H9 (cell line): ENCODE measurements around the gene THRB. TPM values are rescaled to one million over a fixed set of nuclear protein-coding genes. Genes with fewer than 3 reads are reported as not detected.

Source experiments
- DNase-seq: peaks from one replicate; pipeline ENCODE4 v3.0.0-alpha.2; 2017
- H2AFZ ChIP-seq: one replicate; pipeline ENCODE4 v1.6.1; 2013; ENCODE audit warnings: mild to moderate bottlenecking, low read length, control low read depth, moderate library complexity
- H2AK5ac ChIP-seq: 2 replicates; pipeline ENCODE4 v1.6.1; 2013; ENCODE audit warnings: low read length, control low read depth, mixed read lengths; ENCODE audit not compliant: insufficient read length
- H2BK120ac ChIP-seq: one replicate; pipeline ENCODE4 v1.6.1; 2013; ENCODE audit warnings: low read depth, mild to moderate bottlenecking, low read length, control low read depth, inconsistent platforms; ENCODE audit not compliant: poor library complexity, severe bottlenecking
- H2BK12ac ChIP-seq: 2 replicates; pipeline ENCODE4 v1.6.1; 2013; ENCODE audit warnings: low read length, control low read depth, mixed read lengths, low read depth; ENCODE audit not compliant: insufficient read length
- H2BK15ac ChIP-seq: 2 replicates; pipeline ENCODE4 v1.6.1; 2013; ENCODE audit warnings: low read depth, low read length, control low read depth
- H2BK20ac ChIP-seq: one replicate; pipeline ENCODE4 v1.6.1; 2013; ENCODE audit warnings: low read depth, mild to moderate bottlenecking, low read length, control low read depth, inconsistent platforms; ENCODE audit not compliant: poor library complexity, severe bottlenecking
- H2BK5ac ChIP-seq: 2 replicates; pipeline ENCODE4 v1.6.1; 2013; ENCODE audit warnings: low read length, control low read depth, mixed read lengths; ENCODE audit not compliant: insufficient read length
- H3K14ac ChIP-seq: 2 replicates; pipeline ENCODE4 v1.6.1; 2013; ENCODE audit warnings: low read length, control low read depth; ENCODE audit not compliant: insufficient read depth
- H3K18ac ChIP-seq: 2 replicates; pipeline ENCODE4 v1.6.1; 2013; ENCODE audit warnings: low read depth, mild to moderate bottlenecking, mixed read lengths, low read length, control low read depth; ENCODE audit not compliant: insufficient read length
- H3K23ac ChIP-seq: 2 replicates; pipeline ENCODE4 v1.6.1; 2013; ENCODE audit warnings: low read length, control low read depth, mixed read lengths, low read depth; ENCODE audit not compliant: insufficient read length
- H3K23me2 ChIP-seq: 2 replicates; pipeline ENCODE4 v1.6.1; 2013; ENCODE audit warnings: low read depth, mild to moderate bottlenecking, mixed read lengths, low read length, control low read depth; ENCODE audit not compliant: insufficient read length, poor library complexity, severe bottlenecking
- H3K27ac ChIP-seq: 2 replicates; pipeline ENCODE4 v1.5.1; 2013; ENCODE audit warnings: low read length, control low read depth, mixed read lengths, low read depth; ENCODE audit not compliant: insufficient read length
- H3K27me3 ChIP-seq: 2 replicates; pipeline ENCODE4 v1.6.1; 2013; ENCODE audit warnings: low read length, control low read depth, inconsistent platforms; ENCODE audit not compliant: insufficient read depth
- H3K4ac ChIP-seq: 2 replicates; pipeline ENCODE4 v1.6.1; 2013; ENCODE audit warnings: low read depth, mild to moderate bottlenecking, control low read depth, inconsistent platforms, low read length, moderate library complexity
- H3K4me1 ChIP-seq: 2 replicates; pipeline ENCODE4 v1.6.1; 2013; ENCODE audit warnings: low read length, control low read depth, inconsistent platforms; ENCODE audit not compliant: insufficient read depth
- H3K4me2 ChIP-seq: 2 replicates; pipeline ENCODE4 v1.6.1; 2013; ENCODE audit warnings: low read length, control low read depth, mixed read lengths; ENCODE audit not compliant: insufficient read length, insufficient read depth
- H3K56ac ChIP-seq: 2 replicates; pipeline ENCODE4 v1.6.1; 2013; ENCODE audit warnings: low read depth, mild to moderate bottlenecking, mixed read lengths, low read length, control low read depth; ENCODE audit not compliant: insufficient read length
- H3K79me1 ChIP-seq: 2 replicates; pipeline ENCODE4 v1.6.1; 2013; ENCODE audit warnings: low read depth, mild to moderate bottlenecking, moderate library complexity, low read length, control low read depth, inconsistent platforms; ENCODE audit not compliant: insufficient read depth, poor library complexity, severe bottlenecking
- H3K79me2 ChIP-seq: 2 replicates; pipeline ENCODE4 v1.6.1; 2013; ENCODE audit warnings: low read length, control low read depth, inconsistent platforms; ENCODE audit not compliant: insufficient read depth
- H3K9ac ChIP-seq: 2 replicates; pipeline ENCODE4 v1.6.1; 2013; ENCODE audit warnings: low read length, control low read depth, mixed read lengths; ENCODE audit not compliant: insufficient read length; ENCODE audit errors: extremely low read depth
- H3K9me3 ChIP-seq: one replicate; pipeline ENCODE4 v1.6.1; 2013; ENCODE audit warnings: low read depth, low read length, inconsistent platforms; ENCODE audit not compliant: control insufficient read depth
- H3T11ph ChIP-seq: one replicate; pipeline ENCODE4 v1.6.1; 2013; ENCODE audit warnings: mild to moderate bottlenecking, low read length, control low read depth, inconsistent platforms
- H4K20me1 ChIP-seq: one replicate; pipeline ENCODE4 v1.6.1; 2013; ENCODE audit not compliant: control insufficient read depth, insufficient read length, insufficient read depth
- H4K5ac ChIP-seq: 2 replicates; pipeline ENCODE4 v1.6.1; 2013; ENCODE audit warnings: low read depth, mild to moderate bottlenecking, mixed read lengths, low read length, control low read depth; ENCODE audit not compliant: insufficient read length
- H4K8ac ChIP-seq: replicated peaks from 2 replicates; pipeline ENCODE4 v1.6.1; 2013; ENCODE audit warnings: low read length, control low read depth, mixed read lengths, low read depth; ENCODE audit not compliant: insufficient read length
- H4K91ac ChIP-seq: 2 replicates; pipeline ENCODE4 v1.6.1; 2013; ENCODE audit warnings: low read depth, mild to moderate bottlenecking, moderate library complexity, mixed read lengths, low read length, control low read depth; ENCODE audit not compliant: insufficient read length
- H3K27ac Mint-ChIP-seq, 3 experiments: 2 replicates in 2 of 3; 3 replicates in 1 of 3; pipeline ENCODE4 v1.8.0; 2020 to 2021; ENCODE audit warnings: mixed read lengths in 3 of 3, mild to moderate bottlenecking in 1 of 3, moderate library complexity in 1 of 3
- H3K27me3 Mint-ChIP-seq: 2 replicates; pipeline ENCODE4 v1.8.0; 2021; ENCODE audit warnings: low read depth, mild to moderate bottlenecking, moderate library complexity, mixed read lengths
- H3K36me3 Mint-ChIP-seq, 3 experiments: 2 replicates in 2 of 3; 3 replicates in 1 of 3; pipeline ENCODE4 v1.8.0; 2020 to 2021; ENCODE audit warnings: low read depth in 3 of 3, mixed read lengths in 3 of 3; ENCODE audit not compliant: insufficient read depth in 1 of 3
- H3K4me1 Mint-ChIP-seq, 2 experiments: 2 replicates each; pipeline ENCODE4 v1.8.0; 2020; ENCODE audit warnings: mixed read lengths in 2 of 2
- H3K4me3 Mint-ChIP-seq, 2 experiments: 2 replicates in 1 of 2; 3 replicates in 1 of 2; pipeline ENCODE4 v1.8.0; 2020 to 2021; ENCODE audit warnings: mild to moderate bottlenecking in 2 of 2, mixed read lengths in 2 of 2, moderate library complexity in 1 of 2
- H3K9me3 Mint-ChIP-seq, 2 experiments: 2 replicates in 1 of 2; 3 replicates in 1 of 2; pipeline ENCODE4 v1.8.0; 2020; ENCODE audit warnings: mild to moderate bottlenecking in 2 of 2, mixed read lengths in 2 of 2, moderate library complexity in 1 of 2
- WGBS: extraction: QIAGEN DNeasy Blood & Tissue Kit; methylation state at CpG from one replicate; pipeline ENCODE4 v1.1.7; 2013; ENCODE audit warnings: missing lambda C conversion rate, low lambda C conversion rate, mixed read lengths; ENCODE audit not compliant: insufficient read length; ENCODE audit errors: extremely low coverage; 5-methylcytosine and 5-hydroxymethylcytosine counted together
- total RNA-seq: library from RNA; stranded (reverse); gene quantifications from 2 replicates; pipeline ENCODE4 v1.2.1, GENCODE V29; 2021
- TF ChIP-seq, protein P1 (sequence below): fragments of 200-600 bp; sonication (generic); conservative IDR thresholded peaks from 3 replicates; pipeline ENCODE4 v1.8.0; 2021; ENCODE audit warnings: antibody characterized with exemption, mild to moderate bottlenecking

Gene THRB
- total RNA-seq, 1 experiment from 2014 or later: 8.6 TPM

- H3K4me1 ChIP-seq: no peaks in the 10 kb centered on the region
- no peaks in the 10 kb centered on the region for H3K79me2 ChIP-seq
- no peak overlapping the region for H4K91ac ChIP-seq
- WGBS: no CpG with 5 or more reads among the region's 3 CpGs
- no peak for DNase-seq
- Mint-ChIP-seq H3K4me3 (no peak overlapping the region), H3K4me1 (peaks cover 0 to 5% of the 10 kb centered on the region in 2 experiments; a peak in 2 of 4 replicates), H3K36me3 (no peaks in the 10 kb centered on the region), H3K27ac (no peak overlapping the region), H3K27me3 (no peaks in the 10 kb centered on the region), H3K9me3 (no peaks in the 10 kb centered on the region)
- H2BK15ac ChIP-seq: no peak overlapping the region
- H3K4me2 ChIP-seq: no peak overlapping the region
- no peak overlapping the region for H2BK120ac ChIP-seq
- H3K27ac ChIP-seq: no peak overlapping the region
- no peaks in the 10 kb centered on the region for H3K27me3 ChIP-seq
- no peak overlapping the region for H3K18ac ChIP-seq
- no peaks in the 10 kb centered on the region for H3K79me1 ChIP-seq
- no peak overlapping the region for H4K8ac ChIP-seq
- no peaks in the 10 kb centered on the region for H3K9me3 ChIP-seq
- no peak overlapping the region for H2AK5ac ChIP-seq
- no peak overlapping the region for H2BK12ac ChIP-seq
- no peak overlapping the region for H4K5ac ChIP-seq
- TF ChIP-seq, protein P1, sequence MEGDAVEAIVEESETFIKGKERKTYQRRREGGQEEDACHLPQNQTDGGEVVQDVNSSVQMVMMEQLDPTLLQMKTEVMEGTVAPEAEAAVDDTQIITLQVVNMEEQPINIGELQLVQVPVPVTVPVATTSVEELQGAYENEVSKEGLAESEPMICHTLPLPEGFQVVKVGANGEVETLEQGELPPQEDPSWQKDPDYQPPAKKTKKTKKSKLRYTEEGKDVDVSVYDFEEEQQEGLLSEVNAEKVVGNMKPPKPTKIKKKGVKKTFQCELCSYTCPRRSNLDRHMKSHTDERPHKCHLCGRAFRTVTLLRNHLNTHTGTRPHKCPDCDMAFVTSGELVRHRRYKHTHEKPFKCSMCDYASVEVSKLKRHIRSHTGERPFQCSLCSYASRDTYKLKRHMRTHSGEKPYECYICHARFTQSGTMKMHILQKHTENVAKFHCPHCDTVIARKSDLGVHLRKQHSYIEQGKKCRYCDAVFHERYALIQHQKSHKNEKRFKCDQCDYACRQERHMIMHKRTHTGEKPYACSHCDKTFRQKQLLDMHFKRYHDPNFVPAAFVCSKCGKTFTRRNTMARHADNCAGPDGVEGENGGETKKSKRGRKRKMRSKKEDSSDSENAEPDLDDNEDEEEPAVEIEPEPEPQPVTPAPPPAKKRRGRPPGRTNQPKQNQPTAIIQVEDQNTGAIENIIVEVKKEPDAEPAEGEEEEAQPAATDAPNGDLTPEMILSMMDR: no peak
- no peaks in the 10 kb centered on the region for H4K20me1 ChIP-seq
- H3T11ph ChIP-seq: no peak overlapping the region
- no peak overlapping the region for H3K14ac ChIP-seq
- no peak overlapping the region for H3K23ac ChIP-seq
- no peak overlapping the region for H3K56ac ChIP-seq
- H3K4ac ChIP-seq: no peak overlapping the region
- H3K9ac ChIP-seq: no peak overlapping the region
- no peak overlapping the region for H2AFZ ChIP-seq
- no peak overlapping the region for H2BK20ac ChIP-seq
- no peaks in the 10 kb centered on the region for H3K23me2 ChIP-seq
- H2BK5ac ChIP-seq: no peak overlapping the region
Measured at GRCh38 chr3:24367216-24367615, 127.4 kb downstream of the THRB start.
